ENCODE measurements around the gene FRMD1.

The FRMD1 gene

GRCh38 chr6:168099201-168100010 lies 20.4 kb upstream of the FRMD1 start:
- Histone ChIP-seq H3K36me3 (ENCODE audit: control insufficient read depth, insufficient read depth, low read length) (no peaks in the 10 kb centered on the region), H3K4me3 (replicated peaks; ENCODE audit: low read depth, low read length) (no peak overlapping the region), H3K27me3 (replicated peaks; ENCODE audit: control insufficient read depth, insufficient read depth, low read length) (no peaks in the 10 kb centered on the region)
- DNase-seq (ENCODE audit: extremely low read depth, insufficient read length): no peak
- no peak for TF ChIP-seq CTCF (IDR thresholded peaks at IDR 0.05; ENCODE audit: insufficient read depth, low read length, poor library complexity, severe bottlenecking)

- H3K27me3 ChIP-seq (replicated peaks; ENCODE audit: control insufficient read depth, insufficient read depth, low read length): no peaks in the 10 kb centered on the region
- H3K4me3 ChIP-seq (replicated peaks; ENCODE audit: low read depth, low read length): no peak overlapping the region
- DNase-seq (ENCODE audit: extremely low read depth, insufficient read length): no peak
- no peaks in the 10 kb centered on the region for H3K36me3 ChIP-seq (ENCODE audit: control insufficient read depth, insufficient read depth, low read length)
- TF ChIP-seq CTCF (IDR thresholded peaks at IDR 0.05; ENCODE audit: insufficient read depth, low read length, poor library complexity, severe bottlenecking): no peak
Measured at GRCh38 chr6:168098431-168098861, 19.4 kb upstream of the FRMD1 start.

GRCh38 chr6:168097621-168098430 lies 18.8 kb upstream of the FRMD1 start:
- H3K27me3 ChIP-seq (replicated peaks; ENCODE audit: control insufficient read depth, insufficient read depth, low read length): no peaks in the 10 kb centered on the region
- DNase-seq (ENCODE audit: extremely low read depth, insufficient read length): no peak
- no peak for TF ChIP-seq CTCF (IDR thresholded peaks at IDR 0.05; ENCODE audit: insufficient read depth, low read length, poor library complexity, severe bottlenecking)

GRCh38 chr6:168097221-168097620 lies 18.2 kb upstream of the FRMD1 start:
- no peaks in the 10 kb centered on the region for H3K27me3 ChIP-seq (replicated peaks; ENCODE audit: control insufficient read depth, insufficient read depth, low read length)
- no peaks in the 10 kb centered on the region for H3K36me3 ChIP-seq (ENCODE audit: control insufficient read depth, insufficient read depth, low read length)
- TF ChIP-seq CTCF (IDR thresholded peaks at IDR 0.05; ENCODE audit: insufficient read depth, low read length, poor library complexity, severe bottlenecking): no peak
- no peak for DNase-seq (ENCODE audit: extremely low read depth, insufficient read length)
- H3K4me3 ChIP-seq (replicated peaks; ENCODE audit: low read depth, low read length): no peak overlapping the region

More at GRCh38 chr6:168097621-168098430, 18.8 kb upstream of the FRMD1 start:
- Histone ChIP-seq H3K36me3 (ENCODE audit: control insufficient read depth, insufficient read depth, low read length) (no peaks in the 10 kb centered on the region), H3K4me3 (replicated peaks; ENCODE audit: low read depth, low read length) (no peak overlapping the region)

GRCh38 chr6:168096271-168096764 lies 17.3 kb upstream of the FRMD1 start:
- DNase-seq (ENCODE audit: extremely low read depth, insufficient read length): no peak
- H3K27me3 ChIP-seq (replicated peaks; ENCODE audit: control insufficient read depth, insufficient read depth, low read length): no peaks in the 10 kb centered on the region
- TF ChIP-seq CTCF (IDR thresholded peaks at IDR 0.05; ENCODE audit: insufficient read depth, low read length, poor library complexity, severe bottlenecking): no peak
- no peaks in the 10 kb centered on the region for H3K36me3 ChIP-seq (ENCODE audit: control insufficient read depth, insufficient read depth, low read length)
- no peak overlapping the region for H3K4me3 ChIP-seq (replicated peaks; ENCODE audit: low read depth, low read length)
